ENCODE results near the gene RNASE2. TPM values are rescaled to one million over a fixed set of nuclear protein-coding genes. Genes with fewer than 3 reads are reported as not detected.
"Not testable (repeated sequence)": the region's sequence is repeated elsewhere in the genome, so short reads cannot be mapped to it uniquely, and the experiment has no call there.

The RNASE2 gene
- total RNA-seq, 6 donors from 2014 or later, result 1.3 to 8.3 (median 4.9) TPM; not detected in 1

DNA sequence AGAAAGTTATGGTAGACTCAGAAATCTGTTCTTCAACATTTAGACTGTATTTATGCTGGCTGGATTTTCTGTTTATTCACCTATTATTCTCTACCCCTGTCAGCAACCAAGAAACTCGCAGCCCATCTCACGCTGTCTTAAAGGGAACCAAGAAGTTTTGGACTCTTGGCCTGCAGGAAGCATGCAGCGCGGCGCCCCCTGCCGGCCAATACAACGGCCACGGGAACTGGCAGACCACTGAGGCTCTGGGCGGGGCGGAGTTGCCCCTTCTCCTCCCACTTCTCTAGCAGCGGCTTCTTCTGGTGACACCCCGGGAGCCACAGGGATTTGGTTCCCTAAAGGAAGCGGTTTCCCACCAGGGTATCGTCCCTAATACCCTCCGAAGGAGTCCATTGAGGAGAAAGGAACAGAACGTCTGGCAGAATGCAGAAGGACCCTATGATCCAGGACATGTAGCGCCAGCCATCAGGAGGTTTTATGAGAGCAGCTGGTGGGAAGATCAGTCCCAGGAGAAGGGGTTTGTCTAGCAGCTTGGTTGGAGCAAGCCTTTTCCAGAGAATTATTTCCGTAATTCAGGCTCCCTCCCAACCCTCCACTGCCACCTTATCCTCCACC is 21.0 kb upstream of the RNASE2 start:
- ATAC-seq (ENCODE audit: low FRiP score in 2 of 2), result peak in 1 of 2 donors; percentile 50
- TF ChIP-seq, protein P1, sequence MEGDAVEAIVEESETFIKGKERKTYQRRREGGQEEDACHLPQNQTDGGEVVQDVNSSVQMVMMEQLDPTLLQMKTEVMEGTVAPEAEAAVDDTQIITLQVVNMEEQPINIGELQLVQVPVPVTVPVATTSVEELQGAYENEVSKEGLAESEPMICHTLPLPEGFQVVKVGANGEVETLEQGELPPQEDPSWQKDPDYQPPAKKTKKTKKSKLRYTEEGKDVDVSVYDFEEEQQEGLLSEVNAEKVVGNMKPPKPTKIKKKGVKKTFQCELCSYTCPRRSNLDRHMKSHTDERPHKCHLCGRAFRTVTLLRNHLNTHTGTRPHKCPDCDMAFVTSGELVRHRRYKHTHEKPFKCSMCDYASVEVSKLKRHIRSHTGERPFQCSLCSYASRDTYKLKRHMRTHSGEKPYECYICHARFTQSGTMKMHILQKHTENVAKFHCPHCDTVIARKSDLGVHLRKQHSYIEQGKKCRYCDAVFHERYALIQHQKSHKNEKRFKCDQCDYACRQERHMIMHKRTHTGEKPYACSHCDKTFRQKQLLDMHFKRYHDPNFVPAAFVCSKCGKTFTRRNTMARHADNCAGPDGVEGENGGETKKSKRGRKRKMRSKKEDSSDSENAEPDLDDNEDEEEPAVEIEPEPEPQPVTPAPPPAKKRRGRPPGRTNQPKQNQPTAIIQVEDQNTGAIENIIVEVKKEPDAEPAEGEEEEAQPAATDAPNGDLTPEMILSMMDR (IDR thresholded peaks at IDR 0.05), result peak in 5 of 6 experiments; percentile 16 to 45 (median 33)
- TF ChIP-seq EP300 (IDR thresholded peaks at IDR 0.05), result no peak
- Histone ChIP-seq H3K4me3 (no peak overlapping the region), H3K36me3 (no peaks in the 10 kb centered on the region), H3K4me1 (no peaks in the 10 kb centered on the region), H3K27ac (no peak overlapping the region), H3K9me3 (no peaks in the 10 kb centered on the region), H3K27me3 (no peaks in the 10 kb centered on the region)
- DNase-seq, result peak; percentile 26 to 91
- 39 to 48% methylated on average over 12 to 18 of the region's 18 CpGs for WGBS, 2 donors

DNA sequence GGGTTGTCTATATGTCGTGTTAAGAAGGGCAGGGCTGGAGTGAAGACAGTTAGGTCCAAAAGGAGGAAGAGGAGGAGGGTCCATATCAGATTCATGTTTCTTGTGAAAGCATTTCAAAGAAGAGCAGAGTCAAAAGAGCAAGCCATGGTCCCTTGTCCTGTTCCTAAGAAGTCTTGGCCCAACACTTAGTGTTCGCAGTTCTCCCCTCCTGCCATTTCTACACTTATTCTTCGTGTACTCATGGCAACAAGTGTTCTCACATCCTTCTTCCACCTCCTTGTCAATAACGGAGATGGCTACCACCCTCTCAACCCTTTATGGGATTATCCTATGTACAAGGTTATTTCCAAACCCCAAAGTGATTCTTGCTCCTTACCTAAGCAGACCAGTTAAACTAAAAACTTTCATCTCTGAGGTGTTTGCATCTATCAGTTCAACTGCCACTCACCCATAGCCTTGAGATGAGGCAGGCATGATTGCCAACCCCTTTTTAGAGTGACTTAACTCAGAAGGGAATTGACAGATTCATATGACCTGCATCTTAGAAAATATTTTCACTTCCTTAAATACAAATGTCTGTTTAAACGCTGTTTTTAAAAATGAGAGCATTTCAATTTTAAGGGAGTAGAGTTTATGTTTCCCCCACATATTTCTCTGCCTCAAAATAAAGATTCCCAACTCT is 19.8 kb upstream of the RNASE2 start:
- Histone ChIP-seq H3K9me3 (no peaks in the 10 kb centered on the region), H3K27me3 (no peaks in the 10 kb centered on the region), H3K4me3 (no peak overlapping the region), H3K36me3 (no peaks in the 10 kb centered on the region), H3K4me1 (no peaks in the 10 kb centered on the region), H3K27ac (no peak overlapping the region)
- DNase-seq (no peak), ATAC-seq (ENCODE audit: low FRiP score in 2 of 2) (no peak)
- TF ChIP-seq EP300 (IDR thresholded peaks at IDR 0.05) (no peak), POLR2AphosphoS5 (IDR thresholded peaks at IDR 0.05) (no peak), POLR2A (IDR thresholded peaks at IDR 0.05) (no peak)
- TF ChIP-seq, protein P1 (IDR thresholded peaks at IDR 0.05), result no peak
- 76 to 77% methylated on average over 5 of the region's 5 CpGs for WGBS, 2 donors

GRCh38 chr14:20945146-20945545 is 10.1 kb upstream of the RNASE2 start:
- not testable (repeated sequence) for H3K27me3 ChIP-seq, H3K4me1 ChIP-seq, H3K4me3 ChIP-seq, H3K36me3 ChIP-seq, H3K9me3 ChIP-seq, H3K27ac ChIP-seq
- ATAC-seq (ENCODE audit: low FRiP score in 2 of 2) (peak in 1 of 2 donors; percentile 52), DNase-seq (peak in 1 of 2 donors; percentile 53)
- WGBS, 2 donors, result 46 to 66% methylated on average over 6 of the region's 6 CpGs

GRCh38 chr14:20946707-20947106 is 8.6 kb upstream of the RNASE2 start:
- not testable (repeated sequence) for H3K9me3 ChIP-seq, H3K4me1 ChIP-seq, H3K4me3 ChIP-seq, H3K27ac ChIP-seq, H3K27me3 ChIP-seq, DNase-seq, H3K36me3 ChIP-seq
- 80 to 89% methylated on average over 4 to 7 of the region's 9 CpGs for WGBS, 2 donors
- ATAC-seq (ENCODE audit: low FRiP score in 2 of 2), result peak in 1 of 2 donors; percentile 26

- not testable (repeated sequence) for H3K4me3 ChIP-seq, H3K9me3 ChIP-seq, H3K36me3 ChIP-seq, H3K27ac ChIP-seq, H3K27me3 ChIP-seq, H3K4me1 ChIP-seq
- peak in 1 of 2 donors; percentile 27 for DNase-seq
- ATAC-seq (ENCODE audit: low FRiP score in 2 of 2), result peak in 1 of 2 donors; percentile 56
- WGBS, 2 donors, result 33 to 45% methylated on average over 5 of the region's 5 CpGs
These were observed 219 bp downstream of the RNASE2 start for GRCh38 chr14:20955538-20955873.

GRCh38 chr14:20956376-20956976 is 1.2 kb downstream of the RNASE2 start:
- H3K27me3 ChIP-seq, result no peaks in the 10 kb centered on the region
- DNase-seq (no peak), ATAC-seq (ENCODE audit: low FRiP score in 2 of 2) (no peak)
- WGBS, 2 donors, result 82 to 87% methylated on average over 11 of the region's 11 CpGs
- no peak overlapping the region for H3K27ac ChIP-seq
- H3K4me3 ChIP-seq, result no peak overlapping the region
- H3K4me1 ChIP-seq, result no peaks in the 10 kb centered on the region
- no peaks in the 10 kb centered on the region for H3K9me3 ChIP-seq
- no peaks in the 10 kb centered on the region for H3K36me3 ChIP-seq
- TF ChIP-seq POLR2AphosphoS5 (IDR thresholded peaks at IDR 0.05) (no peak), POLR2A (IDR thresholded peaks at IDR 0.05) (no peak), EP300 (IDR thresholded peaks at IDR 0.05) (no peak)
- TF ChIP-seq, protein P1 (IDR thresholded peaks at IDR 0.05), result no peak

DNA sequence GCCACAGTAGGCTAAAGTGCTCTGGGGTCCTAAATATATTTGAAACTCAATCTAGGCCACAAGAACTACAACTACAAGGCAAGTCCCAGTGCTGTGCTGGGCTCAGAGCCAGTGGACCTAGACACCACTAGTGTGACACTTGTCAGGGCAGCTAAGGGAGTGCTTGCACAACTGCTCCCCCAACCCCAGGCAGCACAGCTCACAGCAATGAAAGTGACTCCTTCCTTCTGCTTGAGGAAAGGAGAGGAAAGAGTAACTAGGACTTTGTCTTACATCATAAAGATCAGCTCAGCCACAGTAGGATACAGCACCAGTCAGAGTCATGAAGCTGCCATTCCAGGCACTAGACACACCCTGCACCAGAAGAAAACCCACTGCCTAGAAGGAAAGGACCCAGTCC is 3.7 kb downstream of the RNASE2 start:
- peak; percentile 8 to 16 for ATAC-seq (ENCODE audit: low FRiP score in 2 of 2)
- H3K4me1 ChIP-seq, H3K27ac ChIP-seq, H3K27me3 ChIP-seq, H3K9me3 ChIP-seq, H3K36me3 ChIP-seq, H3K4me3 ChIP-seq, DNase-seq: not testable (repeated sequence)

Data from upper lobe of left lung (tissue), 6 donors.